SU-DHL-6 (cell line): Measurements from ENCODE around the gene OXER1.

Source experiments
- H2AFZ ChIP-seq: fragments of 200-600 bp; sonication (generic); 2 replicates; pipeline ENCODE4 v1.6.1; 2014; ENCODE audit warnings: low read depth, mild to moderate bottlenecking, moderate library complexity, mixed read lengths, antibody characterized with exemption, low read length; ENCODE audit not compliant: severe bottlenecking
- H3F3A ChIP-seq: fragments of 200-600 bp; shearing (Covaris generic); 2 replicates; pipeline ENCODE4 v1.6.0; 2016; ENCODE audit warnings: antibody characterized with exemption, mild to moderate bottlenecking; ENCODE audit not compliant: insufficient read depth
- H3K27ac ChIP-seq: fragments of 200-600 bp; sonication (generic); 2 replicates; pipeline ENCODE4 v1.5.1; 2016; ENCODE audit warnings: low read depth, mild to moderate bottlenecking, low read length, moderate library complexity, mixed read lengths
- H3K27me3 ChIP-seq: fragments of 200-600 bp; sonication (generic), shearing (Covaris generic); 2 replicates; pipeline ENCODE4 v1.6.0; 2014; ENCODE audit warnings: mild to moderate bottlenecking, low read length
- H3K36me3 ChIP-seq: fragments of 200-600 bp; sonication (generic); 2 replicates; pipeline ENCODE4 v1.6.1; 2014; ENCODE audit warnings: mild to moderate bottlenecking, low read length, mixed read lengths
- H3K4me2 ChIP-seq: fragments of 300-600, 200-600 bp; shearing (Covaris generic), sonication (generic); 2 replicates; pipeline ENCODE4 v1.6.0; 2014; ENCODE audit warnings: low read length, low read depth, mild to moderate bottlenecking; ENCODE audit not compliant: poor library complexity, severe bottlenecking
- H3K4me3 ChIP-seq: fragments of 200-600 bp; sonication (generic); 2 replicates; pipeline ENCODE4 v1.5.1; 2014; ENCODE audit warnings: antibody characterized with exemption, low read length, mild to moderate bottlenecking, mixed read lengths; ENCODE audit not compliant: insufficient read depth, poor library complexity, severe bottlenecking
- H3K79me2 ChIP-seq: fragments of 200-600 bp; sonication (generic); 2 replicates; pipeline ENCODE4 v1.6.1; 2014; ENCODE audit warnings: mild to moderate bottlenecking, low read length, moderate library complexity; ENCODE audit not compliant: insufficient read depth
- H3K9ac ChIP-seq: fragments of 200-600 bp; sonication (generic); 2 replicates; pipeline ENCODE4 v1.7.0; 2014; ENCODE audit warnings: mild to moderate bottlenecking, low read length
- H3K9me2 ChIP-seq: fragments of 200-600 bp; sonication (generic); replicated peaks from 2 replicates; pipeline ENCODE4 v1.6.1; 2014; ENCODE audit warnings: low read length; ENCODE audit not compliant: insufficient read depth
- H3K9me3 ChIP-seq: fragments of 200-600 bp; sonication (generic); 2 replicates; pipeline ENCODE4 v1.6.1; 2014; ENCODE audit warnings: low read length, mixed read lengths; ENCODE audit not compliant: insufficient read depth
- H4K20me1 ChIP-seq: fragments of 200-600 bp; sonication (generic); 2 replicates; pipeline ENCODE4 v1.6.1; 2014; ENCODE audit warnings: low read depth, mild to moderate bottlenecking, antibody characterized with exemption, low read length, moderate library complexity, mixed read lengths
- EZH2phosphoT487 ChIP-seq: fragments of 200-600 bp; sonication (generic), shearing (Covaris generic); conservative IDR thresholded peaks from 2 replicates; pipeline ENCODE4 v1.6.1; 2018; ENCODE audit warnings: mild to moderate bottlenecking, antibody characterized with exemption, low read length, moderate library complexity, mixed read lengths
- TF ChIP-seq, protein P1 (sequence below): fragments of 200-600 bp; sonication (generic); IDR thresholded peaks from one replicate; pipeline ENCODE4 v1.5.1; 2017; ENCODE audit warnings: antibody characterized with exemption, mild to moderate bottlenecking, low read length, moderate library complexity; ENCODE audit not compliant: insufficient read depth, poor library complexity, severe bottlenecking

Gene OXER1

GRCh38 chr2:42784204-42784880, 20.4 kb upstream of the OXER1 start:
- Histone ChIP-seq H2AFZ (no peak overlapping the region), H3K36me3 (no peaks in the 10 kb centered on the region), H3K4me3 (no peak overlapping the region), H3K27me3 (no peaks in the 10 kb centered on the region), H3K9ac (no peak overlapping the region), H3K9me2 (no peaks in the 10 kb centered on the region), H3K27ac (no peak overlapping the region), H4K20me1 (no peaks in the 10 kb centered on the region), H3F3A (no peaks in the 10 kb centered on the region), H3K79me2 (no peaks in the 10 kb centered on the region), H3K4me2 (no peak overlapping the region), H3K9me3 (no peaks in the 10 kb centered on the region)
- TF ChIP-seq EZH2phosphoT487 = no peak
- TF ChIP-seq, protein P1, sequence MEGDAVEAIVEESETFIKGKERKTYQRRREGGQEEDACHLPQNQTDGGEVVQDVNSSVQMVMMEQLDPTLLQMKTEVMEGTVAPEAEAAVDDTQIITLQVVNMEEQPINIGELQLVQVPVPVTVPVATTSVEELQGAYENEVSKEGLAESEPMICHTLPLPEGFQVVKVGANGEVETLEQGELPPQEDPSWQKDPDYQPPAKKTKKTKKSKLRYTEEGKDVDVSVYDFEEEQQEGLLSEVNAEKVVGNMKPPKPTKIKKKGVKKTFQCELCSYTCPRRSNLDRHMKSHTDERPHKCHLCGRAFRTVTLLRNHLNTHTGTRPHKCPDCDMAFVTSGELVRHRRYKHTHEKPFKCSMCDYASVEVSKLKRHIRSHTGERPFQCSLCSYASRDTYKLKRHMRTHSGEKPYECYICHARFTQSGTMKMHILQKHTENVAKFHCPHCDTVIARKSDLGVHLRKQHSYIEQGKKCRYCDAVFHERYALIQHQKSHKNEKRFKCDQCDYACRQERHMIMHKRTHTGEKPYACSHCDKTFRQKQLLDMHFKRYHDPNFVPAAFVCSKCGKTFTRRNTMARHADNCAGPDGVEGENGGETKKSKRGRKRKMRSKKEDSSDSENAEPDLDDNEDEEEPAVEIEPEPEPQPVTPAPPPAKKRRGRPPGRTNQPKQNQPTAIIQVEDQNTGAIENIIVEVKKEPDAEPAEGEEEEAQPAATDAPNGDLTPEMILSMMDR = no peak

DNA sequence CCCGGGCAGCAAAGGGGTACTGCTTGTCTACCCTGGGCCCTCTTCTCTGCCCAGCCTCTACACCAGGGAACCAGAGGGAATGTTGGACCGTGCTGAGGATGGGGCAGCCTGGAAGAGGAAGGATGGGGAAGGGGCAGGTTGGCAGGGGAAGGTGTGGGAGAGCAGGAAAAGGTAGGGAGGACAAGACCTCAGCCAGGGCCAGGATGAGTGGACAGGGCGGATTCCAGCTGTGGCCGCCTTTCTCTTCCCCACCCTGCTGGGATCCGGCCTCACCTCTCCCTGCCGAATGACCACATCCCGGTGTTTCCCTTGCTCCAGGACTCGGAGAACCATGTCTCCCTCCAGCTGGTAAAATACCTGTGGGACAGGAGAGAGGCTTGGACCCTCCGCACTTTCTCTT, 19.6 kb upstream of the OXER1 start:
- Histone ChIP-seq H4K20me1 (no peaks in the 10 kb centered on the region), H3K4me2 (no peak overlapping the region), H3K9ac (no peak overlapping the region), H3K27me3 (no peaks in the 10 kb centered on the region), H3K9me3 (peaks cover 3% of the 10 kb centered on the region; the same call in 1 of the 2 replicates), H2AFZ (no peak overlapping the region), H3K4me3 (no peak overlapping the region), H3K27ac (no peak overlapping the region), H3K79me2 (no peaks in the 10 kb centered on the region), H3K9me2 (no peaks in the 10 kb centered on the region), H3K36me3 (no peaks in the 10 kb centered on the region), H3F3A (no peaks in the 10 kb centered on the region)
- TF ChIP-seq EZH2phosphoT487 = no peak
- TF ChIP-seq, protein P1 = no peak

- H3K9me2 ChIP-seq = no peaks in the 10 kb centered on the region
- H3F3A ChIP-seq = no peaks in the 10 kb centered on the region
- TF ChIP-seq, protein P1 = no peak
- no peak for TF ChIP-seq EZH2phosphoT487
- H3K27ac ChIP-seq = no peak overlapping the region
- H3K9me3 ChIP-seq = peaks cover 5% of the 10 kb centered on the region; the same call in 1 of the 2 replicates
- H3K79me2 ChIP-seq = no peaks in the 10 kb centered on the region
- H4K20me1 ChIP-seq = no peaks in the 10 kb centered on the region
- H3K4me3 ChIP-seq = no peak overlapping the region
- no peaks in the 10 kb centered on the region for H3K27me3 ChIP-seq
- H3K4me2 ChIP-seq = no peak overlapping the region
- H3K9ac ChIP-seq = no peak overlapping the region
- no peak overlapping the region for H2AFZ ChIP-seq
- H3K36me3 ChIP-seq = no peaks in the 10 kb centered on the region
Measured at GRCh38 chr2:42781181-42781580, 17.2 kb upstream of the OXER1 start.
